Measurements from ENCODE around the gene OXCT1. TPM values are rescaled to one million over a fixed set of nuclear protein-coding genes. Genes with fewer than 3 reads are reported as not detected.

OXCT1 gene
- total RNA-seq, 1 experiment from 2014 or later, result 20.6 TPM

GRCh38 chr5:41761663-41762062 lies 108.6 kb downstream of the OXCT1 start:
- H3K36me3 Mint-ChIP-seq, result no peaks in the 10 kb centered on the region
- no peaks in the 10 kb centered on the region for H3K9me3 Mint-ChIP-seq
- no peak overlapping the region for H3K27ac Mint-ChIP-seq
- CTCF ChIA-PET, result no interaction called here
- TF ChIP-seq, protein P1, sequence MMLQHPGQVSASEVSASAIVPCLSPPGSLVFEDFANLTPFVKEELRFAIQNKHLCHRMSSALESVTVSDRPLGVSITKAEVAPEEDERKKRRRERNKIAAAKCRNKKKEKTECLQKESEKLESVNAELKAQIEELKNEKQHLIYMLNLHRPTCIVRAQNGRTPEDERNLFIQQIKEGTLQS (CRISPR knock-in tag; conservative IDR thresholded peaks at IDR 0.05), result no peak
- TF ChIP-seq SMAD4 (CRISPR knock-in tag; IDR thresholded peaks at IDR 0.05) (no peak), NR1H2 (CRISPR knock-in tag; IDR thresholded peaks at IDR 0.05) (no peak), MLX (CRISPR knock-in tag; IDR thresholded peaks at IDR 0.05) (no peak), ATF2 (CRISPR knock-in tag; IDR thresholded peaks at IDR 0.05; ENCODE audit: borderline replicate concordance, low read depth) (no peak), CREM (CRISPR knock-in tag; IDR thresholded peaks at IDR 0.05) (no peak), ZNF416 (CRISPR knock-in tag; IDR thresholded peaks at IDR 0.05) (no peak), NFE2L1 (CRISPR knock-in tag; IDR thresholded peaks at IDR 0.05) (no peak), E2F5 (CRISPR knock-in tag; IDR thresholded peaks at IDR 0.05) (no peak), FOXK1 (CRISPR knock-in tag; IDR thresholded peaks at IDR 0.05) (no peak)
- no peaks in the 10 kb centered on the region for H3K4me1 Mint-ChIP-seq
- no peaks in the 10 kb centered on the region for H3K27me3 Mint-ChIP-seq (ENCODE audit: low read depth)
- no peak for ATAC-seq
- POLR2A ChIA-PET, result no interaction called here
- no peak overlapping the region for H3K4me3 Mint-ChIP-seq
- no peak for DNase-seq (ENCODE audit: low spot score)

GRCh38 chr5:41755705-41756104 lies 114.5 kb downstream of the OXCT1 start:
- CTCF ChIA-PET, result interaction anchor here (1.2 kb wide), 1 partner anchor 88 kb away, joined by 4 read pairs; no protein-coding TSS in a partner anchor
- H3K4me3 Mint-ChIP-seq, result no peak overlapping the region

GRCh38 chr5:41754857-41755256 lies 115.4 kb downstream of the OXCT1 start:
- peaks cover 7% of the 10 kb centered on the region for H3K4me1 Mint-ChIP-seq
- H3K9me3 Mint-ChIP-seq, result no peaks in the 10 kb centered on the region
- H3K36me3 Mint-ChIP-seq, result no peaks in the 10 kb centered on the region
- H3K27me3 Mint-ChIP-seq (ENCODE audit: low read depth), result no peaks in the 10 kb centered on the region
- CTCF ChIA-PET, result interaction anchor here (1.2 kb wide), 1 partner anchor 89 kb away, joined by 4 read pairs; no protein-coding TSS in a partner anchor
- TF ChIP-seq TCF7 (CRISPR knock-in tag; IDR thresholded peaks at IDR 0.05; ENCODE audit: low read depth) (no peak), MXD4 (CRISPR knock-in tag; IDR thresholded peaks at IDR 0.05; ENCODE audit: borderline replicate concordance) (no peak), NFE2L1 (CRISPR knock-in tag; IDR thresholded peaks at IDR 0.05) (no peak), ZNF671 (CRISPR knock-in tag; IDR thresholded peaks at IDR 0.05) (no peak), NR2C2 (CRISPR knock-in tag; IDR thresholded peaks at IDR 0.05) (no peak), CDX4 (CRISPR knock-in tag; IDR thresholded peaks at IDR 0.05; ENCODE audit: borderline replicate concordance) (no peak), ATF2 (CRISPR knock-in tag; IDR thresholded peaks at IDR 0.05; ENCODE audit: borderline replicate concordance, low read depth) (no peak), SMAD3 (CRISPR knock-in tag; IDR thresholded peaks at IDR 0.05; ENCODE audit: borderline replicate concordance) (no peak), JUN (CRISPR knock-in tag; IDR thresholded peaks at IDR 0.05) (no peak)
- TF ChIP-seq, protein P2, sequence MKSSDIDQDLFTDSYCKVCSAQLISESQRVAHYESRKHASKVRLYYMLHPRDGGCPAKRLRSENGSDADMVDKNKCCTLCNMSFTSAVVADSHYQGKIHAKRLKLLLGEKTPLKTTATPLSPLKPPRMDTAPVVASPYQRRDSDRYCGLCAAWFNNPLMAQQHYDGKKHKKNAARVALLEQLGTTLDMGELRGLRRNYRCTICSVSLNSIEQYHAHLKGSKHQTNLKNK (CRISPR knock-in tag; IDR thresholded peaks at IDR 0.05), result no peak
- TF ChIP-seq, protein P3, sequence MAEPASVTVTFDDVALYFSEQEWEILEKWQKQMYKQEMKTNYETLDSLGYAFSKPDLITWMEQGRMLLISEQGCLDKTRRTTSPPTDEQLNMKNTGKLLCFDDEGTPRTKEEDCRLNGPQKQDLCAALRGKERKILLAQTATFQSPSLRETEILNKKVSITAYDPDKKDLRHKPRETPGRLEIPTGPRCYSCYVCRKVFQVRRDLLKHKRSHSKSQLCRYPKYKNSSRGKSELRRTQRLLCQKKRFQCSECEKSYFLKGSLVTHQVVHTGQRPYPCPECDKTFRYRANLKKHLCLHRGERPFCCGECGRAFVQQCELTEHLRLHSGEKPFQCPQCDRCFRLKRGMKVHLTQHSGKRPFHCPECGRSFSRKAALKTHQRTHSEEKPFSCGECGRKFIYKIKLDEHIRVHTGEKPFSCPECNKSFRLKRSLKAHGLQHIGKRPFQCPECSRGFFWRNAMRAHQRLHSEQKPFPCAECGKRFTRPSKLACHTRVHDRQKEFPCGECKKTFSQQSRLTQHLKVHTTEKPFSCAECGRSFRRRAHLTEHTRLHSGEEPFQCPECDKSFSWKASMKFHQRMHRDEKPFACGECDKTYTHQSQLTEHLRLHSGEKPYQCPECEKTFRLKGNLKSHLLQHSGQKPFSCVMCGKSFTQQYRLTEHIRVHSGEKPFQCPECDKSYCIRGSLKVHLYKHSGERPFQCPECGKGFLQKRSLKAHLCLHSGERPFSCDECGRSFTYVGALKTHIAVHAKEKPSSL (CRISPR knock-in tag; conservative IDR thresholded peaks at IDR 0.05), result no peak
- H3K27ac Mint-ChIP-seq, result no peak overlapping the region
- DNase-seq (ENCODE audit: low spot score) (no peak), ATAC-seq (no peak)
- POLR2A ChIA-PET, result no interaction called here
- no peak overlapping the region for H3K4me3 Mint-ChIP-seq

More at GRCh38 chr5:41755705-41756104, 114.5 kb downstream of the OXCT1 start:
- ATAC-seq (no peak), DNase-seq (ENCODE audit: low spot score) (no peak)
- no peak overlapping the region for H3K27ac Mint-ChIP-seq
- H3K36me3 Mint-ChIP-seq, result no peaks in the 10 kb centered on the region
- POLR2A ChIA-PET, result no interaction called here
- peaks cover 7% of the 10 kb centered on the region for H3K4me1 Mint-ChIP-seq
- H3K9me3 Mint-ChIP-seq, result no peaks in the 10 kb centered on the region
- TF ChIP-seq ZNF671 (CRISPR knock-in tag; IDR thresholded peaks at IDR 0.05) (no peak), FOXK1 (CRISPR knock-in tag; IDR thresholded peaks at IDR 0.05) (no peak)
- TF ChIP-seq, protein P4, sequence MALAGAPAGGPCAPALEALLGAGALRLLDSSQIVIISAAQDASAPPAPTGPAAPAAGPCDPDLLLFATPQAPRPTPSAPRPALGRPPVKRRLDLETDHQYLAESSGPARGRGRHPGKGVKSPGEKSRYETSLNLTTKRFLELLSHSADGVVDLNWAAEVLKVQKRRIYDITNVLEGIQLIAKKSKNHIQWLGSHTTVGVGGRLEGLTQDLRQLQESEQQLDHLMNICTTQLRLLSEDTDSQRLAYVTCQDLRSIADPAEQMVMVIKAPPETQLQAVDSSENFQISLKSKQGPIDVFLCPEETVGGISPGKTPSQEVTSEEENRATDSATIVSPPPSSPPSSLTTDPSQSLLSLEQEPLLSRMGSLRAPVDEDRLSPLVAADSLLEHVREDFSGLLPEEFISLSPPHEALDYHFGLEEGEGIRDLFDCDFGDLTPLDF (CRISPR knock-in tag; IDR thresholded peaks at IDR 0.05), result no peak
- TF ChIP-seq, protein P5, sequence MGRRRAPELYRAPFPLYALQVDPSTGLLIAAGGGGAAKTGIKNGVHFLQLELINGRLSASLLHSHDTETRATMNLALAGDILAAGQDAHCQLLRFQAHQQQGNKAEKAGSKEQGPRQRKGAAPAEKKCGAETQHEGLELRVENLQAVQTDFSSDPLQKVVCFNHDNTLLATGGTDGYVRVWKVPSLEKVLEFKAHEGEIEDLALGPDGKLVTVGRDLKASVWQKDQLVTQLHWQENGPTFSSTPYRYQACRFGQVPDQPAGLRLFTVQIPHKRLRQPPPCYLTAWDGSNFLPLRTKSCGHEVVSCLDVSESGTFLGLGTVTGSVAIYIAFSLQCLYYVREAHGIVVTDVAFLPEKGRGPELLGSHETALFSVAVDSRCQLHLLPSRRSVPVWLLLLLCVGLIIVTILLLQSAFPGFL (CRISPR knock-in tag; IDR thresholded peaks at IDR 0.05; ENCODE audit: borderline replicate concordance), result no peak
- no peaks in the 10 kb centered on the region for H3K27me3 Mint-ChIP-seq (ENCODE audit: low read depth)

All from WTC11 (cell line).